ENCODE measurements around the gene SINHCAF.

SINHCAF gene

GRCh38 chr12:31317471-31318395 lies 8.2 kb downstream of the SINHCAF start:
- peak overlapping the region; percentile 31 for H3K9ac ChIP-seq (ENCODE audit: low read depth, low read length)
- H3K4me1 ChIP-seq (ENCODE audit: control insufficient read depth, insufficient read depth, low read length): peaks cover 11% of the 10 kb centered on the region
- no peaks in the 10 kb centered on the region for H3K27me3 ChIP-seq (ENCODE audit: control insufficient read depth, insufficient read depth, low read length)
- H3K36me3 ChIP-seq (ENCODE audit: insufficient read depth, low read length): no peaks in the 10 kb centered on the region
- H3K4me3 ChIP-seq (ENCODE audit: low read length): peak overlapping the region; percentile 53
- H3K9me3 ChIP-seq (replicated peaks; ENCODE audit: low read length): no peaks in the 10 kb centered on the region
- peak overlapping the region; percentile 75 for H3K4me2 ChIP-seq (ENCODE audit: low read length)

GRCh38 chr12:31316891-31317290 lies 9.1 kb downstream of the SINHCAF start:
- Histone ChIP-seq H3K27me3 (ENCODE audit: control insufficient read depth, insufficient read depth, low read length) (no peaks in the 10 kb centered on the region), H3K4me2 (ENCODE audit: low read length) (peak overlapping the region; percentile 75), H3K4me3 (ENCODE audit: low read length) (peak overlapping the region; percentile 53), H3K9ac (ENCODE audit: low read depth, low read length) (peak overlapping the region; percentile 31), H3K36me3 (ENCODE audit: insufficient read depth, low read length) (no peaks in the 10 kb centered on the region), H3K4me1 (ENCODE audit: control insufficient read depth, insufficient read depth, low read length) (peaks cover 8% of the 10 kb centered on the region), H3K9me3 (replicated peaks; ENCODE audit: low read length) (no peaks in the 10 kb centered on the region)

- Histone ChIP-seq H3K9me3 (replicated peaks; ENCODE audit: low read length) (no peaks in the 10 kb centered on the region), H3K4me2 (ENCODE audit: low read length) (no peak overlapping the region), H3K4me1 (ENCODE audit: control insufficient read depth, insufficient read depth, low read length) (peaks cover 8% of the 10 kb centered on the region), H3K4me3 (ENCODE audit: low read length) (no peak overlapping the region), H3K9ac (ENCODE audit: low read depth, low read length) (no peak overlapping the region), H3K27me3 (ENCODE audit: control insufficient read depth, insufficient read depth, low read length) (no peaks in the 10 kb centered on the region), H3K36me3 (ENCODE audit: insufficient read depth, low read length) (no peaks in the 10 kb centered on the region)
Observed at GRCh38 chr12:31315784-31316465, 10.0 kb downstream of the SINHCAF start.

- peaks cover 8% of the 10 kb centered on the region for H3K4me1 ChIP-seq (ENCODE audit: control insufficient read depth, insufficient read depth, low read length)
Observed at GRCh38 chr12:31315044-31315715, 10.8 kb downstream of the SINHCAF start.

GRCh38 chr12:31312431-31312830 lies 13.5 kb downstream of the SINHCAF start:
- Histone ChIP-seq H3K4me1 (ENCODE audit: control insufficient read depth, insufficient read depth, low read length) (peaks cover 3% of the 10 kb centered on the region), H3K4me2 (ENCODE audit: low read length) (no peak overlapping the region), H3K36me3 (ENCODE audit: insufficient read depth, low read length) (no peaks in the 10 kb centered on the region), H3K9ac (ENCODE audit: low read depth, low read length) (no peak overlapping the region), H3K4me3 (ENCODE audit: low read length) (no peak overlapping the region), H3K9me3 (replicated peaks; ENCODE audit: low read length) (no peaks in the 10 kb centered on the region), H3K27me3 (ENCODE audit: control insufficient read depth, insufficient read depth, low read length) (no peaks in the 10 kb centered on the region)

More at GRCh38 chr12:31315044-31315715, 10.8 kb downstream of the SINHCAF start:
- no peaks in the 10 kb centered on the region for H3K36me3 ChIP-seq (ENCODE audit: insufficient read depth, low read length)
- no peaks in the 10 kb centered on the region for H3K27me3 ChIP-seq (ENCODE audit: control insufficient read depth, insufficient read depth, low read length)
- H3K9me3 ChIP-seq (replicated peaks; ENCODE audit: low read length): no peaks in the 10 kb centered on the region
- no peak overlapping the region for H3K4me3 ChIP-seq (ENCODE audit: low read length)
- H3K4me2 ChIP-seq (ENCODE audit: low read length): no peak overlapping the region
- no peak overlapping the region for H3K9ac ChIP-seq (ENCODE audit: low read depth, low read length)

GRCh38 chr12:31311634-31312258 lies 14.2 kb downstream of the SINHCAF start:
- no peaks in the 10 kb centered on the region for H3K27me3 ChIP-seq (ENCODE audit: control insufficient read depth, insufficient read depth, low read length)
- no peaks in the 10 kb centered on the region for H3K9me3 ChIP-seq (replicated peaks; ENCODE audit: low read length)
- H3K36me3 ChIP-seq (ENCODE audit: insufficient read depth, low read length): no peaks in the 10 kb centered on the region
- H3K9ac ChIP-seq (ENCODE audit: low read depth, low read length): no peak overlapping the region
- no peak overlapping the region for H3K4me2 ChIP-seq (ENCODE audit: low read length)
- H3K4me1 ChIP-seq (ENCODE audit: control insufficient read depth, insufficient read depth, low read length): peaks cover 3% of the 10 kb centered on the region
- no peak overlapping the region for H3K4me3 ChIP-seq (ENCODE audit: low read length)

GRCh38 chr12:31310488-31310887 lies 15.5 kb downstream of the SINHCAF start:
- H3K27me3 ChIP-seq (ENCODE audit: control insufficient read depth, insufficient read depth, low read length): no peaks in the 10 kb centered on the region
- H3K9me3 ChIP-seq (replicated peaks; ENCODE audit: low read length): no peaks in the 10 kb centered on the region
- no peaks in the 10 kb centered on the region for H3K36me3 ChIP-seq (ENCODE audit: insufficient read depth, low read length)
- H3K4me1 ChIP-seq (ENCODE audit: control insufficient read depth, insufficient read depth, low read length): peaks cover 3% of the 10 kb centered on the region
- no peak overlapping the region for H3K9ac ChIP-seq (ENCODE audit: low read depth, low read length)
- no peak overlapping the region for H3K4me2 ChIP-seq (ENCODE audit: low read length)
- no peak overlapping the region for H3K4me3 ChIP-seq (ENCODE audit: low read length)

- Histone ChIP-seq H3K27me3 (ENCODE audit: control insufficient read depth, insufficient read depth, low read length) (no peaks in the 10 kb centered on the region), H3K4me3 (ENCODE audit: low read length) (no peak overlapping the region), H3K4me1 (ENCODE audit: control insufficient read depth, insufficient read depth, low read length) (peaks cover 3% of the 10 kb centered on the region), H3K9ac (ENCODE audit: low read depth, low read length) (no peak overlapping the region), H3K36me3 (ENCODE audit: insufficient read depth, low read length) (no peaks in the 10 kb centered on the region), H3K4me2 (ENCODE audit: low read length) (no peak overlapping the region), H3K9me3 (replicated peaks; ENCODE audit: low read length) (no peaks in the 10 kb centered on the region)
Observed at GRCh38 chr12:31309279-31309678, 16.7 kb downstream of the SINHCAF start.

GRCh38 chr12:31308116-31308515 lies 17.8 kb downstream of the SINHCAF start:
- Histone ChIP-seq H3K9me3 (replicated peaks; ENCODE audit: low read length) (no peaks in the 10 kb centered on the region), H3K27me3 (ENCODE audit: control insufficient read depth, insufficient read depth, low read length) (no peaks in the 10 kb centered on the region), H3K9ac (ENCODE audit: low read depth, low read length) (no peak overlapping the region), H3K4me3 (ENCODE audit: low read length) (no peak overlapping the region), H3K36me3 (ENCODE audit: insufficient read depth, low read length) (no peaks in the 10 kb centered on the region), H3K4me1 (ENCODE audit: control insufficient read depth, insufficient read depth, low read length) (peaks cover 3% of the 10 kb centered on the region), H3K4me2 (ENCODE audit: low read length) (no peak overlapping the region)

- H3K9me3 ChIP-seq (replicated peaks; ENCODE audit: low read length): no peaks in the 10 kb centered on the region
- peaks cover 3% of the 10 kb centered on the region for H3K4me1 ChIP-seq (ENCODE audit: control insufficient read depth, insufficient read depth, low read length)
- H3K36me3 ChIP-seq (ENCODE audit: insufficient read depth, low read length): peaks cover 6% of the 10 kb centered on the region
- no peaks in the 10 kb centered on the region for H3K27me3 ChIP-seq (ENCODE audit: control insufficient read depth, insufficient read depth, low read length)
- H3K9ac ChIP-seq (ENCODE audit: low read depth, low read length): no peak overlapping the region
- H3K4me2 ChIP-seq (ENCODE audit: low read length): no peak overlapping the region
- H3K4me3 ChIP-seq (ENCODE audit: low read length): no peak overlapping the region
Observed at GRCh38 chr12:31306866-31307265, 19.1 kb downstream of the SINHCAF start.

GRCh38 chr12:31303466-31303865 lies 22.5 kb downstream of the SINHCAF start:
- no peak overlapping the region for H3K9ac ChIP-seq (ENCODE audit: low read depth, low read length)
- peaks cover 3% of the 10 kb centered on the region for H3K4me1 ChIP-seq (ENCODE audit: control insufficient read depth, insufficient read depth, low read length)
- no peak overlapping the region for H3K4me2 ChIP-seq (ENCODE audit: low read length)
- no peaks in the 10 kb centered on the region for H3K27me3 ChIP-seq (ENCODE audit: control insufficient read depth, insufficient read depth, low read length)
- no peak overlapping the region for H3K4me3 ChIP-seq (ENCODE audit: low read length)
- no peaks in the 10 kb centered on the region for H3K9me3 ChIP-seq (replicated peaks; ENCODE audit: low read length)
- peaks cover 6% of the 10 kb centered on the region for H3K36me3 ChIP-seq (ENCODE audit: insufficient read depth, low read length)
